ENCODE measurements around the gene RPL3. TPM values are rescaled to one million over a fixed set of nuclear protein-coding genes. Genes with fewer than 3 reads are reported as not detected.

The RPL3 gene
- polyA plus RNA-seq, 1 donor from 2014 or later, result 1,527 TPM

- Histone ChIP-seq H3K4me2 (ENCODE audit: low read length) (no peak overlapping the region), H3K27ac (ENCODE audit: low read length) (no peak overlapping the region), H3K9me2 (ENCODE audit: insufficient read depth, low read length) (no peaks in the 10 kb centered on the region), H3K27me3 (ENCODE audit: insufficient read depth, low read depth, low read length) (no peaks in the 10 kb centered on the region), H3K9ac (ENCODE audit: low read length) (no peak overlapping the region), H3F3A (ENCODE audit: insufficient read depth, low read length, poor library complexity, severe bottlenecking) (no peaks in the 10 kb centered on the region), H2AFZ (ENCODE audit: low read depth, low read length) (no peak overlapping the region), H4K20me1 (ENCODE audit: insufficient read depth) (peaks cover 3% of the 10 kb centered on the region), H3K79me2 (replicated peaks; ENCODE audit: insufficient read depth, low read length) (peaks cover 4% of the 10 kb centered on the region), H3K9me3 (ENCODE audit: low read length) (no peaks in the 10 kb centered on the region), H3K36me3 (ENCODE audit: insufficient read depth, low read length) (peaks cover 13% of the 10 kb centered on the region), H3K4me3 (ENCODE audit: low read length) (no peak overlapping the region)
- TF ChIP-seq TAF1 (IDR thresholded peaks at IDR 0.05; ENCODE audit: low read depth), result no peak
- TF ChIP-seq, protein P1, sequence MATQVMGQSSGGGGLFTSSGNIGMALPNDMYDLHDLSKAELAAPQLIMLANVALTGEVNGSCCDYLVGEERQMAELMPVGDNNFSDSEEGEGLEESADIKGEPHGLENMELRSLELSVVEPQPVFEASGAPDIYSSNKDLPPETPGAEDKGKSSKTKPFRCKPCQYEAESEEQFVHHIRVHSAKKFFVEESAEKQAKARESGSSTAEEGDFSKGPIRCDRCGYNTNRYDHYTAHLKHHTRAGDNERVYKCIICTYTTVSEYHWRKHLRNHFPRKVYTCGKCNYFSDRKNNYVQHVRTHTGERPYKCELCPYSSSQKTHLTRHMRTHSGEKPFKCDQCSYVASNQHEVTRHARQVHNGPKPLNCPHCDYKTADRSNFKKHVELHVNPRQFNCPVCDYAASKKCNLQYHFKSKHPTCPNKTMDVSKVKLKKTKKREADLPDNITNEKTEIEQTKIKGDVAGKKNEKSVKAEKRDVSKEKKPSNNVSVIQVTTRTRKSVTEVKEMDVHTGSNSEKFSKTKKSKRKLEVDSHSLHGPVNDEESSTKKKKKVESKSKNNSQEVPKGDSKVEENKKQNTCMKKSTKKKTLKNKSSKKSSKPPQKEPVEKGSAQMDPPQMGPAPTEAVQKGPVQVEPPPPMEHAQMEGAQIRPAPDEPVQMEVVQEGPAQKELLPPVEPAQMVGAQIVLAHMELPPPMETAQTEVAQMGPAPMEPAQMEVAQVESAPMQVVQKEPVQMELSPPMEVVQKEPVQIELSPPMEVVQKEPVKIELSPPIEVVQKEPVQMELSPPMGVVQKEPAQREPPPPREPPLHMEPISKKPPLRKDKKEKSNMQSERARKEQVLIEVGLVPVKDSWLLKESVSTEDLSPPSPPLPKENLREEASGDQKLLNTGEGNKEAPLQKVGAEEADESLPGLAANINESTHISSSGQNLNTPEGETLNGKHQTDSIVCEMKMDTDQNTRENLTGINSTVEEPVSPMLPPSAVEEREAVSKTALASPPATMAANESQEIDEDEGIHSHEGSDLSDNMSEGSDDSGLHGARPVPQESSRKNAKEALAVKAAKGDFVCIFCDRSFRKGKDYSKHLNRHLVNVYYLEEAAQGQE (IDR thresholded peaks at IDR 0.05; ENCODE audit: borderline replicate concordance), result no peak
- TF ChIP-seq MXI1 (conservative IDR thresholded peaks at IDR 0.05; ENCODE audit: poor library complexity, severe bottlenecking), result no peak
- TF ChIP-seq EZH2 (IDR thresholded peaks at IDR 0.05; ENCODE audit: borderline replicate concordance, insufficient read depth, low read length, poor library complexity, severe bottlenecking), result no peak
- peak; percentile 21 for TF ChIP-seq POLR2AphosphoS5 (IDR thresholded peaks at IDR 0.05)
Measured at GRCh38 chr22:39311592-39312400, 7.6 kb downstream of the RPL3 start.

- H3F3A ChIP-seq (ENCODE audit: insufficient read depth, low read length, poor library complexity, severe bottlenecking), result no peaks in the 10 kb centered on the region
- no peak overlapping the region for H3K4me2 ChIP-seq (ENCODE audit: low read length)
- no peaks in the 10 kb centered on the region for H3K9me3 ChIP-seq (ENCODE audit: low read length)
- H3K27me3 ChIP-seq (ENCODE audit: insufficient read depth, low read depth, low read length), result no peaks in the 10 kb centered on the region
- H2AFZ ChIP-seq (ENCODE audit: low read depth, low read length), result no peak overlapping the region
- H3K27ac ChIP-seq (ENCODE audit: low read length), result no peak overlapping the region
- TF ChIP-seq POLR2AphosphoS5 (IDR thresholded peaks at IDR 0.05) (no peak), RAD21 (conservative IDR thresholded peaks at IDR 0.05) (no peak), EP300 (conservative IDR thresholded peaks at IDR 0.05; ENCODE audit: poor library complexity, severe bottlenecking) (no peak), TAF1 (IDR thresholded peaks at IDR 0.05; ENCODE audit: low read depth) (no peak), MXI1 (conservative IDR thresholded peaks at IDR 0.05; ENCODE audit: poor library complexity, severe bottlenecking) (no peak), EZH2 (IDR thresholded peaks at IDR 0.05; ENCODE audit: borderline replicate concordance, insufficient read depth, low read length, poor library complexity, severe bottlenecking) (no peak), SMC3 (conservative IDR thresholded peaks at IDR 0.05; ENCODE audit: poor library complexity) (no peak)
- TF ChIP-seq, protein P2, sequence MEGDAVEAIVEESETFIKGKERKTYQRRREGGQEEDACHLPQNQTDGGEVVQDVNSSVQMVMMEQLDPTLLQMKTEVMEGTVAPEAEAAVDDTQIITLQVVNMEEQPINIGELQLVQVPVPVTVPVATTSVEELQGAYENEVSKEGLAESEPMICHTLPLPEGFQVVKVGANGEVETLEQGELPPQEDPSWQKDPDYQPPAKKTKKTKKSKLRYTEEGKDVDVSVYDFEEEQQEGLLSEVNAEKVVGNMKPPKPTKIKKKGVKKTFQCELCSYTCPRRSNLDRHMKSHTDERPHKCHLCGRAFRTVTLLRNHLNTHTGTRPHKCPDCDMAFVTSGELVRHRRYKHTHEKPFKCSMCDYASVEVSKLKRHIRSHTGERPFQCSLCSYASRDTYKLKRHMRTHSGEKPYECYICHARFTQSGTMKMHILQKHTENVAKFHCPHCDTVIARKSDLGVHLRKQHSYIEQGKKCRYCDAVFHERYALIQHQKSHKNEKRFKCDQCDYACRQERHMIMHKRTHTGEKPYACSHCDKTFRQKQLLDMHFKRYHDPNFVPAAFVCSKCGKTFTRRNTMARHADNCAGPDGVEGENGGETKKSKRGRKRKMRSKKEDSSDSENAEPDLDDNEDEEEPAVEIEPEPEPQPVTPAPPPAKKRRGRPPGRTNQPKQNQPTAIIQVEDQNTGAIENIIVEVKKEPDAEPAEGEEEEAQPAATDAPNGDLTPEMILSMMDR (IDR thresholded peaks at IDR 0.05; ENCODE audit: poor library complexity, severe bottlenecking), result no peak
- TF ChIP-seq, protein P1 (IDR thresholded peaks at IDR 0.05; ENCODE audit: borderline replicate concordance), result no peak
- no peaks in the 10 kb centered on the region for H3K9me2 ChIP-seq (ENCODE audit: insufficient read depth, low read length)
- no peaks in the 10 kb centered on the region for H4K20me1 ChIP-seq (ENCODE audit: insufficient read depth)
- H3K36me3 ChIP-seq (ENCODE audit: insufficient read depth, low read length), result peaks cover 13% of the 10 kb centered on the region
- H3K4me3 ChIP-seq (ENCODE audit: low read length), result no peak overlapping the region
- no peaks in the 10 kb centered on the region for H3K79me2 ChIP-seq (replicated peaks; ENCODE audit: insufficient read depth, low read length)
- H3K9ac ChIP-seq (ENCODE audit: low read length), result no peak overlapping the region
Measured at GRCh38 chr22:39309881-39310714, 9.3 kb downstream of the RPL3 start.
